GM15510 (cell line): ENCODE measurements around the gene MICAL2.

Experiments
- POLR2A ChIP-seq: IDR thresholded peaks from 3 replicates; pipeline ENCODE4 v1.6.1; 2011; ENCODE audit warnings: borderline replicate concordance; ENCODE audit not compliant: insufficient read length; ENCODE audit errors: extremely low read depth

The MICAL2 gene

GRCh38 chr11:12226093-12226492 lies 115.7 kb downstream of the MICAL2 start:
- no peak for TF ChIP-seq POLR2A

GRCh38 chr11:12229450-12230229 lies 119.2 kb downstream of the MICAL2 start:
- no peak for TF ChIP-seq POLR2A

GRCh38 chr11:12232160-12232559 lies 121.8 kb downstream of the MICAL2 start:
- TF ChIP-seq POLR2A: no peak

- TF ChIP-seq POLR2A: no peak
Measured at GRCh38 chr11:12232817-12233601, 122.6 kb downstream of the MICAL2 start.

- no peak for TF ChIP-seq POLR2A
Measured at GRCh38 chr11:12233602-12233925, 123.2 kb downstream of the MICAL2 start.

GRCh38 chr11:12234221-12234620 lies 123.8 kb downstream of the MICAL2 start:
- no peak for TF ChIP-seq POLR2A

- TF ChIP-seq POLR2A: no peak
Measured at GRCh38 chr11:12235080-12235479, 124.7 kb downstream of the MICAL2 start.

- no peak for TF ChIP-seq POLR2A
Measured at GRCh38 chr11:12235553-12235946, 125.2 kb downstream of the MICAL2 start.

- no peak for TF ChIP-seq POLR2A
Measured at GRCh38 chr11:12235947-12236743, 125.8 kb downstream of the MICAL2 start.

- TF ChIP-seq POLR2A: no peak
Measured at GRCh38 chr11:12236744-12237101, 126.3 kb downstream of the MICAL2 start.

GRCh38 chr11:12237381-12237784 lies 127.0 kb downstream of the MICAL2 start:
- TF ChIP-seq POLR2A: no peak

GRCh38 chr11:12238420-12238819 lies 128.0 kb downstream of the MICAL2 start:
- TF ChIP-seq POLR2A: no peak

GRCh38 chr11:12239396-12239795 lies 129.0 kb downstream of the MICAL2 start:
- no peak for TF ChIP-seq POLR2A

GRCh38 chr11:12239804-12240371 lies 129.5 kb downstream of the MICAL2 start:
- no peak for TF ChIP-seq POLR2A

- TF ChIP-seq POLR2A: no peak
Measured at GRCh38 chr11:12240677-12241076, 130.3 kb downstream of the MICAL2 start.
